Measurements from ENCODE around the gene PSMD8.
"Not testable (repeated sequence)": the region's sequence is repeated elsewhere in the genome, so short reads cannot be mapped to it uniquely, and the experiment has no call there.

Gene PSMD8

DNA sequence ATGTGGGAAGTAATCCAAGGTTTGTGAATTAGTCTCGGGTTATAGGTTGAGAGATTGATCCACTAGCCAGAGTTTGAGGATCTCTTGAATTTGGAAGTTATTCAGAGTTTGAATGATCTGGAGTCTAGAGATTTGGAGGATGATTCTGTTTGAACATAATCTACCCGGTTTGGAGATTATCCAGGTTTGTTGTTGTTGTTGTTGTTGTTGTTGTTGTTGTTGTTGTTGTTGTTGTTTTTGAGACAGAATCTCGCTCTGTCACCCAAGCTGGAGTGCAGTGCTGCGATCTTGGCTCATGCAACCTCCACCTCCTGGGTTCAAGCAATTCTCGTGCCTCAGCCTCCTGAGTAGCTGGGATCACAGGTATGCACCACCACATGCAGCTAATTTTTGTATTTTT is 37.5 kb downstream of the PSMD8 start:
- H3K4me3 ChIP-seq (ENCODE audit: low read depth, low read length); H3K27ac ChIP-seq (ENCODE audit: low read depth, low read length); H3K4me1 ChIP-seq (ENCODE audit: control insufficient read depth in 1 of 2, insufficient read depth in 2 of 2, low read length in 2 of 2); H3K18ac ChIP-seq (ENCODE audit: low read length); H2AK5ac ChIP-seq (ENCODE audit: low read length); H3K79me1 ChIP-seq (ENCODE audit: low read length); H2BK120ac ChIP-seq (ENCODE audit: insufficient read depth, low read length, poor library complexity); H3K23ac ChIP-seq (ENCODE audit: low read length); H3K9ac ChIP-seq (ENCODE audit: low read length); H2BK12ac ChIP-seq (ENCODE audit: low read length); H3K36me3 ChIP-seq (ENCODE audit: control insufficient read depth in 1 of 2, insufficient read depth in 2 of 2, low read length in 2 of 2); H4K12ac ChIP-seq (ENCODE audit: low read depth, low read length); H3K4me2 ChIP-seq (ENCODE audit: low read length); H3K9me3 ChIP-seq (ENCODE audit: insufficient read depth, low read depth, low read length); H4K8ac ChIP-seq (ENCODE audit: low read depth, low read length); DNase-seq; H2AFZ ChIP-seq (ENCODE audit: insufficient read depth, low read length, poor library complexity); H3K14ac ChIP-seq (ENCODE audit: low read length); H3K27me3 ChIP-seq (ENCODE audit: insufficient read depth, low read length); H3K4ac ChIP-seq (ENCODE audit: low read depth, low read length); H2BK5ac ChIP-seq (ENCODE audit: low read depth, low read length, poor library complexity); H3K79me2 ChIP-seq (ENCODE audit: control insufficient read depth, insufficient read depth, low read length, poor library complexity); H4K91ac ChIP-seq (ENCODE audit: low read depth, low read length): not testable (repeated sequence)
- no CpG with 5 or more reads among the region's 5 CpGs for WGBS (ENCODE audit: extremely low coverage, insufficient coverage, insufficient read length)

DNA sequence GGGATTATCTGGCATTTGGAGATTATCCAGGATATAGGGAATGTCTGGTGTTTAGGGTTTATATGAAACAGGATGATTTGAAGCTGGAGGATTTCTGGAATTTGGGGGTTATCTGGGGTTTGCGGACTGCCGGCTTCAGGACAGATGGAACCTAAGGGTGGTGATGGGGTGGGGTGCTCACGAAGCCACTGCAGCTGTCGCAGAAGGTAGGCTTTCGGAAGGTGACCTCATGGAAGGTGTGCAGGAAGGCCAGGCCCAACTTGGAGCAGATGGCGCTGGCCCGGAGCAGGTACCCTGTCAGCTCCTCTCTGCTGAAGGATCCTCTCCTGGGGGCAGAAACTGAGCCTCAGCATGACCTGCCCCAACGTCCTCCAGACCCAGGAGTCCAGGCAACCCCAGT is 38.1 kb downstream of the PSMD8 start:
- peaks cover 2% of the 10 kb centered on the region for H3K9me3 ChIP-seq (ENCODE audit: insufficient read depth, low read depth, low read length)

DNA sequence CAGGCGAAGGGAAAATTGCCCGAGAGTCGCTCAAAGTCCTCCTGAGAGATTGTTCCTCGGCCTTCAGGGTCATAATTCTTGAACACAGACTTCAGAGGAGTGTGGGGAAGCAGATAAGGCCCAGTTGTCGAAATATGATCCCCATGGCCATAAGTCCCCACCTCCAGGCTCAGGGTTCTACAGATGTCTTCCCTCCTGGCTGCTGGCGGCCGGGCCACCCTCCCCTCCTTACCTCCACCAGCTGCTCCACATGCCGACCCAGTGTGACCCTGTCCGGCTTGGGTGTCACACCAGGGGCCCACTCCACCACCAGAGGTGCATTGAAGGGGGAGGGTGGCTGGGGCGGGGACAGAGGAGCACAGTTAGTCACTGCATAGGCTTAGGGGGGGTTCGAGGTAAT is 38.6 kb downstream of the PSMD8 start:
- no peak overlapping the region for H3K4me2 ChIP-seq (ENCODE audit: low read length)
- peaks cover 0 to 7% of the 10 kb centered on the region in 2 experiments for H3K4me1 ChIP-seq (ENCODE audit: control insufficient read depth in 1 of 2, insufficient read depth in 2 of 2, low read length in 2 of 2)
- peaks cover 2% of the 10 kb centered on the region for H3K9me3 ChIP-seq (ENCODE audit: insufficient read depth, low read depth, low read length)
- no peak overlapping the region for H3K18ac ChIP-seq (ENCODE audit: low read length)
- no peak overlapping the region for H2AK5ac ChIP-seq (ENCODE audit: low read length)
- H4K91ac ChIP-seq (ENCODE audit: low read depth, low read length), result no peak overlapping the region
- no CpG with 5 or more reads among the region's 11 CpGs for WGBS (ENCODE audit: extremely low coverage, insufficient coverage, insufficient read length)
- no peak overlapping the region for H2AFZ ChIP-seq (ENCODE audit: insufficient read depth, low read length, poor library complexity)
- H3K14ac ChIP-seq (ENCODE audit: low read length), result no peak overlapping the region
- H2BK5ac ChIP-seq (ENCODE audit: low read depth, low read length, poor library complexity), result no peak overlapping the region
- H3K4ac ChIP-seq (ENCODE audit: low read depth, low read length), result no peak overlapping the region
- H4K12ac ChIP-seq (ENCODE audit: low read depth, low read length), result no peak overlapping the region
- no peaks in the 10 kb centered on the region for H3K27me3 ChIP-seq (ENCODE audit: insufficient read depth, low read length)
- no peak overlapping the region for H2BK12ac ChIP-seq (ENCODE audit: low read length)
- H3K36me3 ChIP-seq (ENCODE audit: control insufficient read depth in 1 of 2, insufficient read depth in 2 of 2, low read length in 2 of 2), result no peaks in the 10 kb centered on the region
- no peak overlapping the region for H4K8ac ChIP-seq (ENCODE audit: low read depth, low read length)
- H3K4me3 ChIP-seq (ENCODE audit: low read depth, low read length), result no peak overlapping the region
- H3K79me1 ChIP-seq (ENCODE audit: low read length), result no peaks in the 10 kb centered on the region
- no peak overlapping the region for H3K23ac ChIP-seq (ENCODE audit: low read length)
- H2BK120ac ChIP-seq (ENCODE audit: insufficient read depth, low read length, poor library complexity), result no peak overlapping the region
- no peak for DNase-seq
- no peak overlapping the region for H3K27ac ChIP-seq (ENCODE audit: low read depth, low read length)
- H3K9ac ChIP-seq (ENCODE audit: low read length), result no peak overlapping the region
- no peaks in the 10 kb centered on the region for H3K79me2 ChIP-seq (ENCODE audit: control insufficient read depth, insufficient read depth, low read length, poor library complexity)

More for the DNA sequence above, 38.1 kb downstream of the PSMD8 start:
- H3K27ac ChIP-seq (ENCODE audit: low read depth, low read length), result no peak overlapping the region
- no peak overlapping the region for H2BK120ac ChIP-seq (ENCODE audit: insufficient read depth, low read length, poor library complexity)
- no peaks in the 10 kb centered on the region for H3K27me3 ChIP-seq (ENCODE audit: insufficient read depth, low read length)
- DNase-seq, result no peak
- H2BK5ac ChIP-seq (ENCODE audit: low read depth, low read length, poor library complexity), result no peak overlapping the region
- no peak overlapping the region for H2BK12ac ChIP-seq (ENCODE audit: low read length)
- no peaks in the 10 kb centered on the region for H3K79me2 ChIP-seq (ENCODE audit: control insufficient read depth, insufficient read depth, low read length, poor library complexity)
- H4K8ac ChIP-seq (ENCODE audit: low read depth, low read length), result no peak overlapping the region
- peaks cover 0 to 3% of the 10 kb centered on the region in 2 experiments for H3K4me1 ChIP-seq (ENCODE audit: control insufficient read depth in 1 of 2, insufficient read depth in 2 of 2, low read length in 2 of 2)
- H3K18ac ChIP-seq (ENCODE audit: low read length), result no peak overlapping the region
- H3K4me2 ChIP-seq (ENCODE audit: low read length), result no peak overlapping the region
- H4K91ac ChIP-seq (ENCODE audit: low read depth, low read length), result no peak overlapping the region
- H4K12ac ChIP-seq (ENCODE audit: low read depth, low read length), result no peak overlapping the region
- no peak overlapping the region for H2AFZ ChIP-seq (ENCODE audit: insufficient read depth, low read length, poor library complexity)
- H3K14ac ChIP-seq (ENCODE audit: low read length), result no peak overlapping the region
- H3K36me3 ChIP-seq (ENCODE audit: control insufficient read depth in 1 of 2, insufficient read depth in 2 of 2, low read length in 2 of 2), result no peaks in the 10 kb centered on the region
- WGBS (ENCODE audit: extremely low coverage, insufficient coverage, insufficient read length), result no CpG with 5 or more reads among the region's 8 CpGs
- H3K23ac ChIP-seq (ENCODE audit: low read length), result no peak overlapping the region
- no peak overlapping the region for H3K4ac ChIP-seq (ENCODE audit: low read depth, low read length)
- H3K4me3 ChIP-seq (ENCODE audit: low read depth, low read length), result no peak overlapping the region
- H2AK5ac ChIP-seq (ENCODE audit: low read length), result no peak overlapping the region
- H3K79me1 ChIP-seq (ENCODE audit: low read length), result no peaks in the 10 kb centered on the region
- no peak overlapping the region for H3K9ac ChIP-seq (ENCODE audit: low read length)

DNA sequence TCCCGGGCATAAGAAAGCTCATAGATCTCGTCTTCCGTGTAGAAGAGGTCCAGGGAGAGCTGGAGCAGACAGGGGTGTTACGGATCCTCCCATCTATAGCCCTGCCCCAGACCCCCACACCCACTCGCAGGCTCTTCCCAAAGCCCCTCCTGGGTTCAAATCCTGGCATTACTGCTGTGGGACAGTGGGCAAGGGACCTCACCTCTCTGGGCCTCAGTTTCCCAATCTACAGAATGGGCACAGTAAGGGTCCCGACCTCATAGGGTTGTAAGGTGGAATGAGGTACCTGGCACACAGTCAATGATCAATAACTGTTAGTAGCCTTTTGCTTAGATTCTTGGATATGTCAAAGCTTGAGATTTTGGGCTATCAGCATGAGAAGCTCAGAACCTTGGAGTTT is 39.0 kb downstream of the PSMD8 start:
- Histone ChIP-seq H4K91ac (ENCODE audit: low read depth, low read length) (no peak overlapping the region), H3K23ac (ENCODE audit: low read length) (no peak overlapping the region), H3K79me2 (ENCODE audit: control insufficient read depth, insufficient read depth, low read length, poor library complexity) (no peaks in the 10 kb centered on the region), H3K4me3 (ENCODE audit: low read depth, low read length) (no peak overlapping the region), H3K36me3 (ENCODE audit: control insufficient read depth in 1 of 2, insufficient read depth in 2 of 2, low read length in 2 of 2) (no peaks in the 10 kb centered on the region), H3K27ac (ENCODE audit: low read depth, low read length) (no peak overlapping the region), H3K4me2 (ENCODE audit: low read length) (no peak overlapping the region), H2AK5ac (ENCODE audit: low read length) (no peak overlapping the region), H2AFZ (ENCODE audit: insufficient read depth, low read length, poor library complexity) (no peak overlapping the region), H3K79me1 (ENCODE audit: low read length) (no peaks in the 10 kb centered on the region), H3K27me3 (ENCODE audit: insufficient read depth, low read length) (no peaks in the 10 kb centered on the region), H4K8ac (ENCODE audit: low read depth, low read length) (no peak overlapping the region), H4K12ac (ENCODE audit: low read depth, low read length) (no peak overlapping the region), H3K4me1 (ENCODE audit: control insufficient read depth in 1 of 2, insufficient read depth in 2 of 2, low read length in 2 of 2) (peaks cover 0 to 11% of the 10 kb centered on the region in 2 experiments), H3K9me3 (ENCODE audit: insufficient read depth, low read depth, low read length) (peaks cover 5% of the 10 kb centered on the region), H3K18ac (ENCODE audit: low read length) (no peak overlapping the region), H3K9ac (ENCODE audit: low read length) (no peak overlapping the region), H2BK120ac (ENCODE audit: insufficient read depth, low read length, poor library complexity) (no peak overlapping the region), H3K14ac (ENCODE audit: low read length) (no peak overlapping the region), H2BK12ac (ENCODE audit: low read length) (no peak overlapping the region), H2BK5ac (ENCODE audit: low read depth, low read length, poor library complexity) (no peak overlapping the region), H3K4ac (ENCODE audit: low read depth, low read length) (no peak overlapping the region)
- DNase-seq, result no peak
- WGBS (ENCODE audit: extremely low coverage, insufficient coverage, insufficient read length), result no CpG with 5 or more reads among the region's 6 CpGs
